ENCODE measurements around the gene ZNF263.

Gene ZNF263

GRCh38 chr16:3328104-3328503 lies 44.8 kb downstream of the ZNF263 start:
- no peak for DNase-seq

- DNase-seq = no peak
These were observed 45.4 kb downstream of the ZNF263 start for GRCh38 chr16:3328643-3329042.

All from retina (tissue), 1 donor.